Mesodermal cell (in vitro differentiated cells): ENCODE measurements around the gene STX17.

ENCODE experiments used
- H3K27ac ChIP-seq: 2 replicates; pipeline ENCODE4 v1.7.0; 2013; ENCODE audit warnings: mild to moderate bottlenecking, low read depth, low read length, moderate library complexity; ENCODE audit not compliant: severe bottlenecking
- H3K36me3 ChIP-seq: 2 replicates; pipeline ENCODE4 v1.7.1; 2013; ENCODE audit warnings: mild to moderate bottlenecking, low read length, moderate library complexity; ENCODE audit not compliant: control insufficient read depth, insufficient read depth
- H3K4me1 ChIP-seq: one replicate; pipeline ENCODE4 v1.7.1; 2013; ENCODE audit warnings: mild to moderate bottlenecking, low read length; ENCODE audit not compliant: insufficient read depth, control insufficient read depth, poor library complexity, severe bottlenecking
- H3K4me3 ChIP-seq: 2 replicates; pipeline ENCODE4 v1.7.0; 2013; ENCODE audit warnings: low read length, control low read depth, mild to moderate bottlenecking; ENCODE audit not compliant: insufficient read depth, poor library complexity, severe bottlenecking; ENCODE audit errors: extremely low read depth
- H3K9me3 ChIP-seq: 2 replicates; pipeline ENCODE4 v1.7.1; 2013; ENCODE audit warnings: mild to moderate bottlenecking, low read length, moderate library complexity; ENCODE audit not compliant: control insufficient read depth
- WGBS, 2 experiments: methylation state at CpG; one replicate each; pipeline ENCODE4 v1.1.5; 2013; ENCODE audit warnings: missing lambda C conversion rate in 2 of 2; ENCODE audit not compliant: insufficient coverage in 2 of 2; 5-methylcytosine and 5-hydroxymethylcytosine counted together

The STX17 gene

GRCh38 chr9:99999797-100000196 lies 93.3 kb downstream of the STX17 start:
- peaks cover 4% of the 10 kb centered on the region for H3K4me1 ChIP-seq
- WGBS, 2 experiments: 100% methylated on average over 1 of the region's 5 CpGs; no CpG with 5 or more reads in 1 of the 2 experiments
- H3K9me3 ChIP-seq: no peaks in the 10 kb centered on the region
- no peak overlapping the region for H3K27ac ChIP-seq
- peaks cover 27% of the 10 kb centered on the region for H3K36me3 ChIP-seq
- H3K4me3 ChIP-seq: no peak overlapping the region

- Histone ChIP-seq H3K36me3 (peaks cover 7% of the 10 kb centered on the region), H3K27ac (no peak overlapping the region), H3K9me3 (no peaks in the 10 kb centered on the region), H3K4me1 (no peaks in the 10 kb centered on the region), H3K4me3 (no peak overlapping the region)
- WGBS, 2 experiments: no CpG with 5 or more reads among the region's 1 CpG
Measured at GRCh38 chr9:100011062-100011681, 104.7 kb downstream of the STX17 start.

- no peaks in the 10 kb centered on the region for H3K9me3 ChIP-seq
- no peak overlapping the region for H3K27ac ChIP-seq
- H3K4me1 ChIP-seq: no peaks in the 10 kb centered on the region
- peaks cover 8% of the 10 kb centered on the region for H3K36me3 ChIP-seq
- no peak overlapping the region for H3K4me3 ChIP-seq
Measured at GRCh38 chr9:100012279-100012678, 105.8 kb downstream of the STX17 start.

DNA sequence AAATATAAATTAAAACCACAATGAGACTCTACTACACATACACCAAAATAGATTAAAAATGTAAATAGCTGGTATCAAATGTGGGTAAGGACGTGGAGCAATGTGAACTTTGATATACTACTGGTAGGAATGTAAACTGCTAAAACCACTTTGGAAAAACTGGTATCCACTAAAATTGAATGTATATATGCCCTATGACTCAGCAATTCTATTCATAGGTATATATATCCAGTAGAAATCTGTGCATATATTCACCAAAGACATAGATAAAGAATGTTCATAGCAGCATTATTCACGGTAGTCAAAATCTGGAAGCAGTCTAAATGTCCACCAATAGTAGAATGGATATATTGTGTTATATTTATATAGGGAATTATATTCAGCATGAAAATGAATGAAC lies 107.1 kb downstream of the STX17 start:
- Histone ChIP-seq H3K36me3 (peaks cover 13% of the 10 kb centered on the region), H3K27ac (no peak overlapping the region), H3K9me3 (no peaks in the 10 kb centered on the region), H3K4me3 (no peak overlapping the region), H3K4me1 (no peaks in the 10 kb centered on the region)
- 100% methylated on average over 1 of the region's 2 CpGs; no CpG with 5 or more reads in 1 of the 2 experiments for WGBS, 2 experiments

- no peaks in the 10 kb centered on the region for H3K9me3 ChIP-seq
- peaks cover 19% of the 10 kb centered on the region for H3K36me3 ChIP-seq
- no peak overlapping the region for H3K27ac ChIP-seq
- H3K4me1 ChIP-seq: no peaks in the 10 kb centered on the region
- no peak overlapping the region for H3K4me3 ChIP-seq
Measured at GRCh38 chr9:100014846-100015245, 108.4 kb downstream of the STX17 start.

DNA sequence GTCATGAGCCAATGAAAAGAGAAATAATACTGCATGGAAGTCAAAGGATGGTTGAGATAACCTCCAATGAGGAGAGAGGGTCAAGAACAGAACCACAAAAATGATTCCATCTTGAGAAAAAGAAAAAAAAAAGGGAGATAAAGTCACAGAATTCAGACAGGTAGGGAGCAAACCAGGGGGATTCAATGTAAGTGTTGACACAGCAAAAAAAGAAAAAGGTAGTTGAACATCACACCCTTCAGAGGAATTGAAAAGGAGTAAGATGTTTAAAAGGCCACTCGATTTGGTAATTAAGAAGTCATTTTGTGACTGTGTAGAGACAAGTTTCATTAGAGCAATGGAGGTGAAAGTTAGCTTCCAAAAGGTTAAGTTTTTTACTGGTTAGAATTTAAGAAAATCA lies 113.1 kb downstream of the STX17 start:
- Histone ChIP-seq H3K4me1 (no peaks in the 10 kb centered on the region), H3K9me3 (no peaks in the 10 kb centered on the region), H3K4me3 (no peak overlapping the region), H3K27ac (no peak overlapping the region), H3K36me3 (peaks cover 27% of the 10 kb centered on the region)
- WGBS, 2 experiments: 83% methylated on average over 1 of the region's 1 CpG
